Fibroblast of lung (primary cell): ENCODE results near the gene RNF150. TPM values are rescaled to one million over a fixed set of nuclear protein-coding genes. Genes with fewer than 3 reads are reported as not detected.

Experiments used
- DNase-seq, 2 donors: peaks; one replicate each; pipeline versions ENCODE4 v3.0.0 to v3.0.0-alpha.2; 2010; ENCODE audit warnings: low read depth in 2 of 2
- H2AFZ ChIP-seq: 2 replicates; pipeline ENCODE4 v1.5.1; 2012; ENCODE audit warnings: low read length, control low read depth, inconsistent platforms
- H3K27ac ChIP-seq: 2 replicates; pipeline ENCODE4 v1.5.1; 2011; ENCODE audit warnings: low read length, control low read depth; ENCODE audit not compliant: insufficient read depth
- H3K27me3 ChIP-seq: 2 replicates; pipeline ENCODE4 v1.5.1; 2011; ENCODE audit warnings: mild to moderate bottlenecking, low read length; ENCODE audit not compliant: control insufficient read depth, insufficient read depth
- H3K36me3 ChIP-seq: 2 replicates; pipeline ENCODE4 v1.5.1; 2011; ENCODE audit warnings: low read length; ENCODE audit not compliant: control insufficient read depth, insufficient read depth
- H3K4me1 ChIP-seq: 2 replicates; pipeline ENCODE4 v1.5.1; 2011; ENCODE audit warnings: low read length; ENCODE audit not compliant: control insufficient read depth, insufficient read depth; ENCODE audit errors: extremely low read depth
- H3K4me2 ChIP-seq: 2 replicates; pipeline ENCODE4 v1.5.1; 2011; ENCODE audit warnings: low read length, control low read depth; ENCODE audit not compliant: insufficient read depth; ENCODE audit errors: extremely low read depth
- H3K4me3 ChIP-seq, 4 experiments: fragments of 200-600 bp in 1 of 4; sonication (generic) in 1 of 4; replicated peaks in 1 of 4; 2 replicates each; pipeline ENCODE4 v1.5.1; 2011 to 2016; ENCODE audit warnings: low read length in 4 of 4, low read depth in 3 of 4, mild to moderate bottlenecking in 3 of 4, control low read depth in 2 of 4, inconsistent platforms in 1 of 4, mixed read lengths in 1 of 4; ENCODE audit not compliant: insufficient read depth in 1 of 4; ENCODE audit errors: control extremely low read depth in 1 of 4
- H3K79me2 ChIP-seq: 2 replicates; pipeline ENCODE4 v1.5.1; 2012; ENCODE audit warnings: mild to moderate bottlenecking, low read length, inconsistent platforms; ENCODE audit not compliant: control insufficient read depth, insufficient read depth
- H3K9ac ChIP-seq: 2 replicates; pipeline ENCODE4 v1.5.1; 2011; ENCODE audit warnings: mild to moderate bottlenecking, low read length, control low read depth; ENCODE audit not compliant: insufficient read depth
- H3K9me3 ChIP-seq: 2 replicates; pipeline ENCODE4 v1.5.1; 2012; ENCODE audit warnings: low read depth, low read length; ENCODE audit not compliant: control insufficient read depth, insufficient read depth
- H4K20me1 ChIP-seq: 2 replicates; pipeline ENCODE4 v1.5.1; 2011; ENCODE audit warnings: low read length; ENCODE audit not compliant: control insufficient read depth, insufficient read depth; ENCODE audit errors: extremely low read depth
- CTCF ChIP-seq, 2 donors: IDR thresholded peaks in 1 of 2; conservative IDR thresholded peaks in 1 of 2; 1 replicate in 1 of 2; 2 replicates in 1 of 2; pipeline ENCODE4 v1.5.1; 2011 to 2012; ENCODE audit warnings: low read length in 2 of 2, control low read depth in 1 of 2, inconsistent platforms in 1 of 2, low read depth in 1 of 2, mild to moderate bottlenecking in 1 of 2
- EZH2 ChIP-seq: IDR thresholded peaks from 2 replicates; pipeline ENCODE4 v1.5.1; 2012; ENCODE audit warnings: low read length, control low read depth, mild to moderate bottlenecking; ENCODE audit errors: missing control alignments
- polyA plus RNA-seq, 2 donors: library from polyadenylated mRNA; depleted of rRNA in 1 of 2; stranded (reverse) in 1 of 2; unstranded in 1 of 2; fragments of >200 nt; gene quantifications; 2 replicates each; pipeline ENCODE4 v1.2.1, GENCODE V29; 2011 to 2012; ENCODE audit warnings: missing spikeins in 1 of 2
- total RNA-seq: library from RNA; depleted of rRNA; stranded (reverse); fragments of >200 nt; gene quantifications from 2 replicates; pipeline ENCODE4 v1.2.1, GENCODE V29; 2014

RNF150 gene
- total and polyA plus RNA-seq, 2 donors (not counting 1 experiment from before 2014, with no cell fraction given): 0.66 to 5.6 TPM

- no peak for TF ChIP-seq EZH2
- no peak for TF ChIP-seq CTCF (conservative IDR thresholded peaks at IDR 0.05 in 1 of 2, IDR thresholded peaks at IDR 0.05 in 1 of 2; ENCODE audit: low read depth in 1 of 2, low read length in 2 of 2)
- H3K27ac ChIP-seq: no peak overlapping the region
- H3K4me1 ChIP-seq: no peaks in the 10 kb centered on the region
- no peak overlapping the region for H3K9ac ChIP-seq
- H4K20me1 ChIP-seq: no peaks in the 10 kb centered on the region
- H3K36me3 ChIP-seq: no peaks in the 10 kb centered on the region
- H3K4me3 ChIP-seq: no peak overlapping the region
- peak in 1 of 2 donors; percentile 8 for DNase-seq
- H3K4me2 ChIP-seq: no peak overlapping the region
- no peak overlapping the region for H2AFZ ChIP-seq
- no peaks in the 10 kb centered on the region for H3K9me3 ChIP-seq
- H3K27me3 ChIP-seq: peaks cover 5% of the 10 kb centered on the region
- H3K79me2 ChIP-seq: no peaks in the 10 kb centered on the region
These were observed 293.1 kb downstream of the RNF150 start for GRCh38 chr4:140839888-140840790.

GRCh38 chr4:140839406-140839805 is 293.9 kb downstream of the RNF150 start:
- no peak overlapping the region for H3K4me2 ChIP-seq
- no peak overlapping the region for H3K27ac ChIP-seq
- H3K4me1 ChIP-seq: no peaks in the 10 kb centered on the region
- no peaks in the 10 kb centered on the region for H3K79me2 ChIP-seq
- no peaks in the 10 kb centered on the region for H4K20me1 ChIP-seq
- no peak for DNase-seq
- TF ChIP-seq CTCF (conservative IDR thresholded peaks at IDR 0.05 in 1 of 2, IDR thresholded peaks at IDR 0.05 in 1 of 2; ENCODE audit: low read depth in 1 of 2, low read length in 2 of 2) (no peak), EZH2 (no peak)
- H3K9ac ChIP-seq: no peak overlapping the region
- H3K9me3 ChIP-seq: no peaks in the 10 kb centered on the region
- no peak overlapping the region for H3K4me3 ChIP-seq
- peaks cover 5% of the 10 kb centered on the region for H3K27me3 ChIP-seq
- H3K36me3 ChIP-seq: no peaks in the 10 kb centered on the region
- no peak overlapping the region for H2AFZ ChIP-seq

- Histone ChIP-seq H2AFZ (no peak overlapping the region), H3K9ac (no peak overlapping the region), H3K4me2 (no peak overlapping the region), H4K20me1 (no peaks in the 10 kb centered on the region), H3K27me3 (no peaks in the 10 kb centered on the region), H3K36me3 (no peaks in the 10 kb centered on the region), H3K79me2 (no peaks in the 10 kb centered on the region), H3K4me3 (no peak overlapping the region), H3K9me3 (no peaks in the 10 kb centered on the region), H3K4me1 (no peaks in the 10 kb centered on the region), H3K27ac (no peak overlapping the region)
- TF ChIP-seq EZH2: no peak
- TF ChIP-seq CTCF (conservative IDR thresholded peaks at IDR 0.05 in 1 of 2, IDR thresholded peaks at IDR 0.05 in 1 of 2; ENCODE audit: low read depth in 1 of 2, low read length in 2 of 2): no peak
- DNase-seq: no peak
These were observed 295.5 kb downstream of the RNF150 start for GRCh38 chr4:140837736-140838135.
